Spleen (tissue), 11 donors: Measurements from ENCODE around the gene ENDOV. TPM values are rescaled to one million over a fixed set of nuclear protein-coding genes. Genes with fewer than 3 reads are reported as not detected.

Experiments
- DNase-seq: peaks from one replicate; pipeline ENCODE4 v3.0.0-alpha.2; 2020
- H3K27ac ChIP-seq, 8 donors: fragments of 200-600 bp; sonication (generic) in 7 of 8; 1 replicate in 4 of 8; 2 replicates in 4 of 8; pipeline versions ENCODE4 v1.5.0 to v1.8.0; 2016 to 2021; ENCODE audit warnings: inconsistent platforms in 4 of 8, mild to moderate bottlenecking in 4 of 8, moderate library complexity in 1 of 8
- H3K27me3 ChIP-seq, 7 donors: fragments of 200-600 bp; sonication (generic) in 6 of 7; replicated peaks in 1 of 7; 1 replicate in 4 of 7; 2 replicates in 3 of 7; pipeline versions ENCODE4 v1.5.0 to v1.8.0; 2016 to 2021; ENCODE audit warnings: inconsistent platforms in 3 of 7, mild to moderate bottlenecking in 1 of 7
- H3K36me3 ChIP-seq, 6 donors: fragments of 200-600 bp; sonication (generic) in 5 of 6; 1 replicate in 4 of 6; 2 replicates in 2 of 6; pipeline versions ENCODE4 v1.5.0 to v1.8.0; 2016 to 2021; ENCODE audit warnings: inconsistent platforms in 2 of 6
- H3K4me1 ChIP-seq, 6 donors: fragments of 200-600 bp; sonication (generic) in 5 of 6; 1 replicate in 3 of 6; 2 replicates in 3 of 6; pipeline versions ENCODE4 v1.5.0 to v1.8.0; 2016 to 2021; ENCODE audit warnings: inconsistent platforms in 3 of 6
- H3K4me3 ChIP-seq, 8 donors: fragments of 200-600 bp; sonication (generic) in 7 of 8; 1 replicate in 4 of 8; 2 replicates in 4 of 8; pipeline versions ENCODE4 v1.5.0 to v1.8.0; 2016 to 2021; ENCODE audit warnings: inconsistent platforms in 4 of 8, mild to moderate bottlenecking in 4 of 8, moderate library complexity in 2 of 8
- H3K9me3 ChIP-seq, 8 donors: fragments of 200-600 bp; sonication (generic) in 7 of 8; 1 replicate in 4 of 8; 2 replicates in 4 of 8; pipeline versions ENCODE4 v1.5.0 to v1.8.0; 2016 to 2021; ENCODE audit warnings: inconsistent platforms in 4 of 8
- POLR2A ChIP-seq, 3 donors: fragments of 450-650 bp; IDR thresholded peaks; one replicate each; pipeline ENCODE4 v1.5.1; 2017; ENCODE audit warnings: antibody characterized with exemption in 3 of 3, mild to moderate bottlenecking in 1 of 3
- POLR2AphosphoS5 ChIP-seq, 3 donors: sonication (generic); formaldehyde crosslinking; IDR thresholded peaks; one replicate each; pipeline ENCODE4 v1.5.1; 2017; ENCODE audit warnings: antibody characterized with exemption in 3 of 3
- WGBS, 5 donors: extraction: QIAGEN DNeasy Blood & Tissue Kit in 3 of 5; methylation state at CpG; one replicate each; pipeline versions ENCODE4 v1.1.5 to v1.1.7; 2013 to 2018; 5-methylcytosine and 5-hydroxymethylcytosine counted together
- intact Hi-C: fragments of 100-400 bp; cut with DNase I; formaldehyde crosslinking; loops from one replicate; pipeline ENCODE4 v1.15.0; 2023; ENCODE audit warnings: low total_unique reads
- polyA plus RNA-seq, 3 donors: library from polyadenylated mRNA; stranded (reverse); fragments of 200-250 nt; gene quantifications; one replicate each; pipeline ENCODE4 v1.2.1, GENCODE V29; 2013
- total RNA-seq, 7 donors: library from RNA; depleted of rRNA in 3 of 7; stranded (reverse); fragments of >200 nt in 3 of 7; fragmentation: NEBNext Ultra II Directional in 4 of 7; extraction: Animal tissue kit (Norgen Biotek cat#: 25700) in 4 of 7; gene quantifications; one replicate each; pipeline versions ENCODE4 v1.1.0 to v1.2.1, GENCODE V29; 2016 to 2021
- TF ChIP-seq, protein P1 (sequence below), 11 experiments: fragments of 200-600 bp in 7 of 11; fragments of 450-650 bp in 4 of 11; sonication (generic) in 4 of 11; IDR thresholded peaks in 8 of 11; conservative IDR thresholded peaks in 3 of 11; 1 replicate in 7 of 11; 2 replicates in 4 of 11; pipeline versions ENCODE4 v1.4.0 to v1.8.0; 2016 to 2021; ENCODE audit warnings: antibody characterized with exemption in 11 of 11, inconsistent platforms in 4 of 11, mild to moderate bottlenecking in 1 of 11
- donor health status: healthy with polysubstance abuse.
- donor health status: DM: no; HTN: no; CAD: no; lungs with moderate emphysema.
- donor health status: DM: no; HTN: no; CAD: no.
- donor health status: Bipolar disorder and iron deficiency.
- donor health status: healthy.
- donor health status: DM: no; HTN: no; CAD: no.
- donor health status: DM: yes; HTN: yes; CAD: no.

Gene ENDOV
- total and polyA plus RNA-seq, 10 donors, result 9.7 to 47.4 (median 23.2) TPM

DNA sequence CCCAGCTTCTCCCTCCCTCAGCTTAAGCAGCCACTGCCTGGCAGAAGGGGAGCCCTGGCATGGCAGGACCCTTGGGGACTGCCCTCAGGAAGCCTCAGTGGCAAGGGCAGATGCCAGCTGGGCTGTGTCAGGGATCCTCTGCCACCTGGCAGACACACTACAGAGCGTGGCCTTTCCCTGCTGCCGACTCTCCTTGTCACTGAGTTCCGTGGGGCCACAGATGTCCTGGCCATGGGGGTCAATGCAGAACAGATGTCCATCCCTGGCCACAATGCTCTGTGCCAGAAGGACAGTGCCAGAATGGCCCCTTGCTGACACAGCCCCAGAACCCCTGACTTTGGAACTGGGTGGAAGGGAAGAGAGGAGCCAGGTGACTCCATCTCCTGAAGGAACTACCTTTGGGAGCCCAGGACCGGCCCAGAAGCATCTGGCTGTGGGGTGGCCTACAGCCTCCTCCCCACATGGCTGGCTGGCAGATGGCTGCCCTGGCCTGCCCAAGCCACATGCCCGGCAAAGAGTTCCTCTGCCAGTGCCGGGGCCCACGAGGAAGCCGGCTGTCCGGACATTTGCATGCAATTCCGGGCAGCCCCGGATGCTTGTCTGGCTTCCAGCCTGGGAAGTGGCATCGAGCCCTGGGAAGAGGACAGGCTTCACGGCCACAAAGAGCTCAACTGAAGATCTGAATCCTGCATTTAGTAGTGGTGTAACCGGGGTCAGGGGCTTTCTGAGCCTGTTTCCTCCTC is 37.4 kb downstream of the ENDOV start:
- no peaks in the 10 kb centered on the region for H3K36me3 ChIP-seq
- intact Hi-C loops, result no loop called here
- WGBS, 5 donors, result 63 to 90% (median 84%) methylated on average over 9 to 14 of the region's 14 CpGs
- TF ChIP-seq, protein P1, sequence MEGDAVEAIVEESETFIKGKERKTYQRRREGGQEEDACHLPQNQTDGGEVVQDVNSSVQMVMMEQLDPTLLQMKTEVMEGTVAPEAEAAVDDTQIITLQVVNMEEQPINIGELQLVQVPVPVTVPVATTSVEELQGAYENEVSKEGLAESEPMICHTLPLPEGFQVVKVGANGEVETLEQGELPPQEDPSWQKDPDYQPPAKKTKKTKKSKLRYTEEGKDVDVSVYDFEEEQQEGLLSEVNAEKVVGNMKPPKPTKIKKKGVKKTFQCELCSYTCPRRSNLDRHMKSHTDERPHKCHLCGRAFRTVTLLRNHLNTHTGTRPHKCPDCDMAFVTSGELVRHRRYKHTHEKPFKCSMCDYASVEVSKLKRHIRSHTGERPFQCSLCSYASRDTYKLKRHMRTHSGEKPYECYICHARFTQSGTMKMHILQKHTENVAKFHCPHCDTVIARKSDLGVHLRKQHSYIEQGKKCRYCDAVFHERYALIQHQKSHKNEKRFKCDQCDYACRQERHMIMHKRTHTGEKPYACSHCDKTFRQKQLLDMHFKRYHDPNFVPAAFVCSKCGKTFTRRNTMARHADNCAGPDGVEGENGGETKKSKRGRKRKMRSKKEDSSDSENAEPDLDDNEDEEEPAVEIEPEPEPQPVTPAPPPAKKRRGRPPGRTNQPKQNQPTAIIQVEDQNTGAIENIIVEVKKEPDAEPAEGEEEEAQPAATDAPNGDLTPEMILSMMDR (IDR thresholded peaks at IDR 0.05 in 8 of 11, conservative IDR thresholded peaks at IDR 0.05 in 3 of 11), result no peak
- TF ChIP-seq POLR2AphosphoS5 (IDR thresholded peaks at IDR 0.05) (no peak), POLR2A (IDR thresholded peaks at IDR 0.05) (no peak)
- H3K4me3 ChIP-seq, result no peak overlapping the region
- H3K27me3 ChIP-seq, result peaks cover 0 to 9% (median 0%) of the 10 kb centered on the region in 7 donors
- no peak for DNase-seq
- no peak overlapping the region for H3K27ac ChIP-seq
- H3K4me1 ChIP-seq, result peaks cover 10 to 40% (median 29%) of the 10 kb centered on the region in 6 donors
- H3K9me3 ChIP-seq, result no peaks in the 10 kb centered on the region

DNA sequence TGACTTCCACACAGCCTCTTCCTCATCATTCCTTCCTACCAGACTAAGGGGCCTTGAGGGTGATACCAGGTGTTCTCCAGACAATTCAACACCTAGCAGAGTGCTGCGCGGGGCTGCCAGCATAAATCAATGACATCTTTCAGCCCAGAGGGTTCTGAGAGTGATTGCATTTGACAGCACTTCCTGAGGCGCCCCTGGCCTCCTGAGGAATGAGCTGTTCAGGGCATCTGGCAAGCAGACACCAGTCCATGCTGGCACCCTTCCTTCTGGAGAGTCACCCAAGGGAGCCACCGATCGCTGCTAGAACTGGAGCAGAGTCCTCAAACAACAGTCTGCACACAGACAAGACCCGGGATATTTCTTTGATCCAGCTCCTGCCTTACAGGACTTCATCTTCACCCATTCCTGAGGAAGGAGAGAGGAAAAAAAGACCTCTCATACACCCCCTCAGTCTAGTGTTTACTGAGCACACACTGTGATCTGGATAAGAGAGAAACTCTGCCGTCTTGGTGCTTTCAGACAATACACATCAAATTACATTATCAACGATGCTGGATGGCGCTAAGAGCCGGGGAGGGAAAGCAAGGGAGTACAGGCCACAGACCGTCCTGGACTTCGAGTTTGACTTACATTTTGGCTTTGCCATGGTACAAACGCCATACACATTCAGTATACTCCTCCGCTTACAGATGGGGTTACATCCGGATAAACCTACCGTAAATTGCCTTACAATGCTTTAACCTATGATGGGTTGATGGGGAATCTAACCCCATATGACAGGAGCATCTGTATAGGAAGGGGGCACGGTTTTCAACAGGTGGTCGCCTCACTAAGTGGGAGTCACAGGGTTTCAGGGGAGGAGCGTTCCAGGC is 38.4 kb downstream of the ENDOV start:
- Histone ChIP-seq H3K27ac (peak overlapping the region in 4 of 8 donors; percentile 95 to 99 (median 98)), H3K4me3 (peak overlapping the region in 6 of 8 donors; percentile 56 to 90 (median 63)), H3K9me3 (no peaks in the 10 kb centered on the region), H3K4me1 (peaks cover 10 to 47% (median 30%) of the 10 kb centered on the region in 6 donors), H3K27me3 (peaks cover 0 to 19% (median 0%) of the 10 kb centered on the region in 7 donors), H3K36me3 (no peaks in the 10 kb centered on the region)
- no peak for DNase-seq
- WGBS, 5 donors, result 87 to 93% (median 91%) methylated on average over 18 to 19 of the region's 19 CpGs
- TF ChIP-seq, protein P1 (IDR thresholded peaks at IDR 0.05 in 8 of 11, conservative IDR thresholded peaks at IDR 0.05 in 3 of 11), result no peak
- TF ChIP-seq POLR2A (IDR thresholded peaks at IDR 0.05) (no peak), POLR2AphosphoS5 (IDR thresholded peaks at IDR 0.05) (no peak)
- intact Hi-C loops, result no loop called here

- intact Hi-C loops, result no loop called here
- TF ChIP-seq POLR2A (IDR thresholded peaks at IDR 0.05) (no peak), POLR2AphosphoS5 (IDR thresholded peaks at IDR 0.05) (no peak)
- TF ChIP-seq, protein P1 (IDR thresholded peaks at IDR 0.05 in 8 of 11, conservative IDR thresholded peaks at IDR 0.05 in 3 of 11), result no peak
- peaks cover 10 to 47% (median 30%) of the 10 kb centered on the region in 6 donors for H3K4me1 ChIP-seq
- H3K27ac ChIP-seq, result peak overlapping the region; percentile 95 to 99 (median 98)
- peaks cover 0 to 26% (median 0%) of the 10 kb centered on the region in 7 donors for H3K27me3 ChIP-seq
- H3K36me3 ChIP-seq, result no peaks in the 10 kb centered on the region
- no peak for DNase-seq
- no peaks in the 10 kb centered on the region for H3K9me3 ChIP-seq
- WGBS, 5 donors, result 30 to 49% (median 33%) methylated on average over 27 to 36 of the region's 36 CpGs
- H3K4me3 ChIP-seq, result peak overlapping the region; percentile 56 to 90 (median 63)
These were observed 39.1 kb downstream of the ENDOV start for GRCh38 chr17:80453998-80454556.
